ENCODE data around the gene AGPS. TPM values are rescaled to one million over a fixed set of nuclear protein-coding genes. Genes with fewer than 3 reads are reported as not detected.
A peak's percentile ranks its signal among the peaks of the same experiment; 100 is the strongest.

Gene AGPS
- total and polyA plus RNA-seq, 9 of the 15 experiments (the other 6 are each of a cell fraction or from before 2014, with no cell fraction given) = 15.5 to 211 (median 63.1) TPM

- no peak overlapping the region; the same call in 2 of the 3 replicates for H3K27ac ChIP-seq (ENCODE audit: extremely low read depth, low read depth, low read length)
- ATAC-seq = no peak
- POLR2A ChIA-PET = interaction anchor here (0.7 to 3.8 kb wide), 10 partner anchors 8 to 1122 kb away, joined by 3 to 17 read pairs (median 3); no protein-coding TSS in a partner anchor
- H3K9me3 ChIP-seq (replicated peaks; ENCODE audit: control insufficient read depth, insufficient read depth, low read depth, low read length) = no peaks in the 10 kb centered on the region
- intact Hi-C loops (cut with micrococcal nuclease) (no loop called here), in situ Hi-C loops (cut with MboI) (no loop called here)
- CTCF ChIA-PET (ENCODE audit: low intra/inter-chr PET ratio) = interaction anchor here (0.6 kb wide), 2 partner anchors 9 to 90 kb away, joined by 3 read pairs; no protein-coding TSS in a partner anchor
- peaks cover 9 to 56% of the 10 kb centered on the region in 2 experiments for H3K4me1 ChIP-seq (replicated peaks in 1 of 2; ENCODE audit: control insufficient read depth in 2 of 2, insufficient read depth in 2 of 2, low read length in 2 of 2)
- FAIRE-seq = no peak
- peak overlapping the region; percentile 60 for H3K4me2 ChIP-seq (ENCODE audit: insufficient read depth, low read length)
- H3K79me2 ChIP-seq (ENCODE audit: control insufficient read depth, insufficient read depth, low read length) = peaks cover 100% of the 10 kb centered on the region
- no peak overlapping the region for H2AFZ ChIP-seq (ENCODE audit: low read depth, low read length)
- DNase-seq (ENCODE audit: extremely low read depth in 1 of 4, low spot score in 3 of 4) = peak in 2 of 4 experiments; percentile 43 to 44
- H3K36me3 ChIP-seq (ENCODE audit: control insufficient read depth, insufficient read depth, low read length) = peaks cover 19% of the 10 kb centered on the region
- no peaks in the 10 kb centered on the region for H3K27me3 ChIP-seq (ENCODE audit: control insufficient read depth in 2 of 2, insufficient read depth in 2 of 2, low read length in 2 of 2)
- WGBS (ENCODE audit: insufficient coverage, low coverage, missing lambda C conversion rate) = 33% methylated on average over 3 of the region's 3 CpGs
- H3K4me3 ChIP-seq = no peak overlapping the region
- no peaks in the 10 kb centered on the region for H3K9me1 ChIP-seq (ENCODE audit: control insufficient read depth, insufficient read depth, low read length)
- peaks cover 6% of the 10 kb centered on the region; the same call in 1 of the 2 replicates for H4K20me1 ChIP-seq (replicated peaks; ENCODE audit: control insufficient read depth, insufficient read depth, low read length)
- peak overlapping the region; percentile 2 to 40; a peak in 1 of 4 replicates for H3K9ac ChIP-seq (ENCODE audit: insufficient read depth in 1 of 2, low read depth in 2 of 2, low read length in 2 of 2)
- no TSS peak for BruUV-seq (replicated peaks)
- TF ChIP-seq XRCC5 (IDR thresholded peaks at IDR 0.05; ENCODE audit: low read depth, low read length) (no peak), ZNF589 (CRISPR knock-in tag; IDR thresholded peaks at IDR 0.05; ENCODE audit: low read depth) (0 out of 2 replicates have a peak, but pooled peaks have one; percentile 39), ZNF395 (CRISPR knock-in tag; IDR thresholded peaks at IDR 0.05) (0 out of 2 replicates have a peak, but pooled peaks have one; percentile 44), PHTF2 (CRISPR knock-in tag; IDR thresholded peaks at IDR 0.05) (no peak), GABPA (tag; conservative IDR thresholded peaks at IDR 0.05; ENCODE audit: low read depth) (peak; percentile 23; the same call in 1 of the 2 replicates), DMBX1 (CRISPR knock-in tag; IDR thresholded peaks at IDR 0.05; ENCODE audit: borderline replicate concordance) (no peak), NFE2 (IDR thresholded peaks at IDR 0.05; ENCODE audit: low read depth) (0 out of 2 replicates have a peak, but pooled peaks have one; percentile 7), HOMEZ (CRISPR knock-in tag; IDR thresholded peaks at IDR 0.05) (no peak), SIN3A (IDR thresholded peaks at IDR 0.05; ENCODE audit: borderline replicate concordance in 2 of 2, control insufficient read depth in 1 of 2, low read depth in 2 of 2, low read length in 2 of 2) (peak in 1 of 2 experiments; percentile 8; a peak in 1 of 4 replicates), MXI1 (IDR thresholded peaks at IDR 0.05; ENCODE audit: low read depth, low read length) (no peak), ZNF23 (CRISPR knock-in tag; IDR thresholded peaks at IDR 0.05) (no peak), ID3 (CRISPR knock-in tag; IDR thresholded peaks at IDR 0.05) (no peak), ID3 (tag; IDR thresholded peaks at IDR 0.05) (no peak), YBX1 (IDR thresholded peaks at IDR 0.05) (no peak), NCOA2 (IDR thresholded peaks at IDR 0.05; ENCODE audit: partially characterized antibody in 2 of 2) (peak in 1 of 2 experiments; percentile 38), ARID3B (CRISPR knock-in tag; IDR thresholded peaks at IDR 0.05; ENCODE audit: borderline replicate concordance) (no peak)
Observed at GRCh38 chr2:177395351-177396065, 2.9 kb downstream of the AGPS start.
